Limb (tissue), 2 donors: ENCODE results near the gene DONSON.

Experiments used
- DNase-seq, 2 donors: peaks; one replicate each; pipeline ENCODE4 v3.0.0-alpha.2; 2016; ENCODE audit errors: extremely low spot score in 2 of 2

The DONSON gene

DNA sequence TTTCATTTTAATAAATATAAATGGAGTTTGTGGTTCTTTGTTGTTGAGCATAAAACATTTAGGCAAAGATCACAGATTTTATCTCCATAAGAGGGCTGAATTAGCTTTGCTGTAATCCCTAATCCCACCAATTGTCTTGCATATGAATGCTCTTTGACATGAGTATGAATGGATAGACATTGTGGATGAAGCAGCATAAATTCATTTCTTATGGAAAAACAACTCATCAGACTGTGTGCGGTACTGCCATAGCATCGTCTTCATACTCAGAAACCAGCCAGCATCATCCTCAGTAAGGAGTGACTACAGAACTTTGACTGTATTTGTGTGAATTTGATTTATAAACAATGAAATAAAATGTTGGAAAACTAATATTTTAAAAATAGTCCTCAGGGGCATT is 26.1 kb downstream of the DONSON start:
- DNase-seq, result no peak

DNA sequence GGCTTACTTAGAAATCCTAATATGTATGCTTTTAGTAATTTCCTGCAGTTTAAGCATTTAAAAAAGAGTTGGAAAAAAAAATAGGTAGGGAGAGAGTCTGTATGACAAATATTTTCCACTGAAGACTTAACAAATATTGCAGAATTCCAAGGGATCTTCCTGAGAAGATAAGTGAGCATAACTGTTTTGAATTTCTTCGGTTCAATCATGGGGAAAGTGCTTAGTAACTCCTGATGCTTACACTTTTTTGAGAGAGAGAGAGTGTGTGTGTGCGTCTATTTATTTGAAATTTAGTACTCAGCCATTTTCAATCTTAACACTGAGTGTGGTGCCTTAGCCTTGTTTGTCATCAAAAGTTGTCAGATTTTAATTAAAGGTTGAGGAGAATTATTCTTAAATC is 27.1 kb downstream of the DONSON start:
- DNase-seq, result no peak

DNA sequence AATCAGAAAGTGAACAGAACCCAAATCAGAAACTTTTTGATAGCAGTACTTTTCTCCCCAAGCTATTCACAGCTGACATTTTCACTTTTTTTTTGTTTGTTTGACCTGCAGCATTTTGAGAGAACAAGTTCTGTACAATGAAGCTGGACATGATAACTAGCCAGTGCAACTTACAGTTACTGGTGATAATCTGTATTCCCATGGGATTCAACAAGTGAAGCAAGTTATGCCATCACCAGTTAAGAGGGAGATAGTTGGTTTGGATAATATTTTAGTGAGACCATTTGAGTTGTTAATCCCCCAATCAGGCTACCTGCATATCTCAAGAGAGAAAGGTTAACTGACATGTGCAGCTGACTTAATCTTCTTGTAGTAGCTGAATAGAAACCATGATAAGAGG is 27.5 kb downstream of the DONSON start:
- no peak for DNase-seq

DNA sequence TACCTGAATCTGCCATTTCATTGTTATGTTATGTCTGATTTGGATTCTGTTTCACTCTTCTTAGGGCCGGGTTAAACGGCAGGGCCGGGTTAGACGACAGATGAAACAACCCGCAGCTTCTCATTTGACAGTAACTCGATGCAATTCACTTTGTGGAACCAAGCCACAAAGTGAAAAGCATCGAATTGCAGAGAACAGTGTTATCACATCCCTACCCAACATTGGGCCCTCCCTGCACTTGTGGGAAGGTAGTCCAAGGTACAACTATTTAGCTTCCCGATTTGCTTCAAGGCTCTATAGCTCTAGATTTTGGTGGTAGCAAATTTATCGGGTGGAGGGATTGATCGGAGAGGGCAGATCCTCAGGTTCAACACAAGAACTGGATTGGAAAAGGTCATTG is 28.7 kb downstream of the DONSON start:
- DNase-seq, result no peak

DNA sequence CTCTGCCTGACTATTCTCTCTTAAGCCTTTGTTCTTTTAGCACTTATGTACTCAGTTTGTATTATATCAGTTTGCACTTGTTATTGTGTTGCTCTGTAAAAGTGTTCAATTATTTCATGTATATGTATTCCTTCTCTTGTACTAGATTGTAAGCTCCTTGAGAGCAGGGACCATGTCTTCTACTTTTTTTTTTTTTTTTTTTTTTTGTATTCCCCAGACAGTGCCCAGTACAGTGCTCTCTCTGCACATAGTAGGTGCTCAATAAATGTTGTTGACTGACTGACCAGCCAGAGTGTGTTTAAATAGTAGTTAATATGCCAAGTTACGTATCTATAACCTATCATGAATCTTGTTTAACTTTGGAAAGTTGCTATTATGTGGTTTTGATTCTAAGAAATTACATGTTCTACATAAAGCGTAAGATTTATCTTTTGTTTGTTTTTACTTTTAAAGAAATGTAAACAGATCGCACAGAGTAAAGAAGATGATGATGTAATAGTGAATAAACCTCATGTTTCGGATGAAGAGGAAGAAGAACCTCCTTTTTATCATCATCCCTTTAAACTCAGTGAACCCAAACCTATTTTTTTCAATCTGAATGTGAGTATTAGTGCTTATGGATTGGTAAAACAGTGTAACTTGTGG is 29.6 kb downstream of the DONSON start:
- no peak for DNase-seq

DNA sequence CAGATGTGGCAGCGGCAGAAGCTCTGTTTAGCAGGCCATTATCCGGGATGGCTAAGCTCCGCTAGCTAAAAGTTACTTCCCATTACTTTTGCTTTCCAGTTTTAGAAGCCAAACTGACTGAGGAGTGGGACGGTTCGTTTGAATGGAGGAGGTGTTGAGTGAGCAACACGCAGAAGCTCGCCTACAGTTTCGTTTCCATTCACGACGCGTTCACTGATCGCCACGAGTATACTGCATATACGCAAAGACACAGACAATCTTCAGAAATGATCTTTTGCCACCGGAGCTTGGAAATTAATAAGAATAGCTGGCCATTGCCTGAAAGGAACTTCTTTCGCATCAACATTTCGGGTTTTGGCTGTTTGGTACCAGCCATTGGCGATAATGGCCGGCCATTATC is 31.0 kb downstream of the DONSON start:
- DNase-seq, result no peak

DNA sequence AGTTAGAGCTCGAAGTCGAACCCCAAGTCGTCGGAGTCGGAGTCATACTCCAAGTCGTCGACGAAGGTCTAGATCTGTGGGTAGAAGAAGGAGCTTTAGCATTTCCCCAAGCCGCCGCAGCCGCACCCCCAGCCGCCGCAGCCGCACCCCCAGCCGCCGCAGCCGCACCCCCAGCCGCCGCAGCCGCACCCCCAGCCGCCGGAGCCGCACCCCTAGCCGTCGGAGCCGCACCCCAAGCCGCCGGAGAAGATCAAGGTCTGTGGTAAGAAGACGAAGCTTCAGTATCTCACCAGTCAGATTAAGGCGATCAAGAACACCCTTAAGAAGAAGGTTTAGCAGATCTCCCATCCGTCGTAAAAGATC is 33.5 kb downstream of the DONSON start:
- DNase-seq, result no peak

DNA sequence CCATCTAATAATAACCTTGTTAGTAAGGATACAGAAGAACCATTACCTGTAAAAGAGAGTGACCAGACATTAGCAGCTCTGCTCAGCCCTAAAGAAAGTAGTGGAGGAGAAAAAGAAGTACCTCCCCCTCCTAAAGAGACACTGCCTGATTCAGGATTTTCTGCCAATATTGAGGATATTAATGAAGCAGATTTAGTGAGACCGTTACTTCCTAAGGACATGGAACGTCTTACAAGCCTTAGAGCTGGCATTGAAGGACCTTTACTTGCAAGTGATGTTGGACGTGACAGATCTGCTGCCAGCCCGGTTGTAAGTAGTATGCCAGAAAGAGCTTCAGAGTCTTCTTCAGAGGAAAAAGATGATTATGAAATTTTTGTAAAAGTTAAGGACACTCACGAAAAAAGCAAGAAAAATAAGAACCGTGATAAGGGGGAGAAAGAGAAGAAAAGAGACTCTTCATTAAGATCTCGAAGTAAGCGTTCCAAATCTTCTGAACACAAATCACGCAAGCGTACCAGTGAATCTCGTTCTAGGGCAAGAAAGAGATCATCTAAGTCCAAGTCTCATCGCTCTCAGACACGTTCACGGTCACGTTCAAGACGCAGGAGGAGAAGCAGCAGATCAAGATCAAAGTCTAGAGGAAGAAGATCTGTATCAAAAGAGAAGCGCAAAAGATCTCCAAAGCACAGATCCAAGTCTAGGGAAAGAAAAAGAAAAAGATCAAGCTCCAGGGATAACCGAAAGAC is 34.1 kb downstream of the DONSON start:
- no peak for DNase-seq

DNA sequence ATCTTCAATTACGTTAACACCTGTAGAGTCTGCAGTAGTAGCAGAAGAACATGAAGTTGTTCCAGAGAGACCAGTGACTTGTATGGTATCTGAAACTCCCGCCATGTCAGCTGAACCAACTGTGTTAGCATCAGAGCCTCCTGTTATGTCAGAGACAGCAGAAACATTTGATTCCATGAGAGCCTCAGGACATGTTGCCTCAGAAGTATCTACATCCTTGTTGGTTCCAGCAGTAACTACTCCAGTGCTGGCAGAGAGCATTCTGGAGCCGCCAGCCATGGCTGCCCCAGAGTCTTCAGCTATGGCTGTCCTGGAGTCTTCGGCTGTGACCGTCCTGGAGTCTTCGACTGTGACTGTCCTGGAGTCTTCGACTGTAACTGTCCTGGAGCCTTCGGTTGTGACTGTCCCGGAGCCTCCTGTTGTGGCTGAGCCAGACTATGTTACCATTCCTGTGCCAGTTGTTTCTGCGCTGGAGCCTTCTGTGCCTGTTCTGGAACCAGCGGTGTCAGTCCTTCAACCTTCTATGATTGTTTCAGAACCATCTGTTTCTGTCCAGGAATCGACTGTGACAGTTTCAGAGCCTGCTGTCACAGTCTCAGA is 35.4 kb downstream of the DONSON start:
- DNase-seq, result no peak

DNA sequence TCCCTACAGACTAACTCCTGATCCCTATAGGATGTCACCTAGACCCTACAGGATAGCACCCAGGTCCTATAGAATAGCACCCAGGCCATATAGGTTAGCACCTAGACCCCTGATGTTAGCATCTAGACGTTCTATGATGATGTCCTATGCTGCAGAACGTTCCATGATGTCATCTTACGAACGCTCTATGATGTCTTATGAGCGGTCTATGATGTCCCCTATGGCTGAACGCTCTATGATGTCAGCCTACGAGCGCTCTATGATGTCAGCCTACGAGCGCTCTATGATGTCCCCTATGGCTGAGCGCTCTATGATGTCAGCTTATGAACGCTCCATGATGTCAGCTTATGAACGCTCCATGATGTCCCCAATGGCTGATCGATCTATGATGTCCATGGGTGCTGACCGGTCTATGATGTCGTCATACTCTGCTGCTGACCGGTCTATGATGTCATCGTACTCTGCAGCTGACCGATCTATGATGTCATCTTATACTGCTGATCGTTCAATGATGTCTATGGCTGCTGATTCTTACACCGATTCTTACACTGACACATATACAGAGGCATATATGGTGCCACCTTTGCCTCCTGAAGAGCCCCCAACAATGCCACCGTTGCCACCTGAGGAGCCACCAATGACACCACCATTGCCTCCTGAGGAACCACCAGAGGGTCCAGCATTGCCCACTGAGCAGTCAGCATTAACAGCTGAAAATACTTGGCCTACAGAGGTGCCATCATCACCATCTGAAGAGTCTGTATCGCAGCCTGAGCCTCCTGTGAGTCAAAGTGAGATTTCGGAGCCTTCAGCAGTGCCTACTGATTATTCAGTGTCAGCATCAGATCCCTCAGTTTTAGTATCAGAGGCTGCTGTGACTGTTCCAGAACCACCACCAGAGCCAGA is 36.1 kb downstream of the DONSON start:
- no peak for DNase-seq

DNA sequence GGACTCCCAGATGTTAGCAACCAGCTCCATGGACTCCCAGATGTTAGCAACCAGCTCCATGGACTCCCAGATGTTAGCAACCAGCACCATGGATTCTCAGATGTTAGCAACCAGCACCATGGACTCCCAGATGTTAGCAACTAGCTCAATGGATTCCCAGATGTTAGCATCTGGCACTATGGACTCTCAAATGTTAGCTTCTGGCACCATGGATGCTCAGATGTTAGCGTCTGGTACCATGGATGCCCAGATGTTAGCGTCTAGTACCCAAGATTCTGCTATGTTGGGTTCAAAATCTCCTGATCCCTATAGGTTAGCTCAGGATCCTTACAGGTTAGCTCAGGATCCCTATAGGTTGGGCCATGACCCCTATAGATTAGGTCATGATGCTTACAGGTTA is 36.8 kb downstream of the DONSON start:
- no peak for DNase-seq

DNA sequence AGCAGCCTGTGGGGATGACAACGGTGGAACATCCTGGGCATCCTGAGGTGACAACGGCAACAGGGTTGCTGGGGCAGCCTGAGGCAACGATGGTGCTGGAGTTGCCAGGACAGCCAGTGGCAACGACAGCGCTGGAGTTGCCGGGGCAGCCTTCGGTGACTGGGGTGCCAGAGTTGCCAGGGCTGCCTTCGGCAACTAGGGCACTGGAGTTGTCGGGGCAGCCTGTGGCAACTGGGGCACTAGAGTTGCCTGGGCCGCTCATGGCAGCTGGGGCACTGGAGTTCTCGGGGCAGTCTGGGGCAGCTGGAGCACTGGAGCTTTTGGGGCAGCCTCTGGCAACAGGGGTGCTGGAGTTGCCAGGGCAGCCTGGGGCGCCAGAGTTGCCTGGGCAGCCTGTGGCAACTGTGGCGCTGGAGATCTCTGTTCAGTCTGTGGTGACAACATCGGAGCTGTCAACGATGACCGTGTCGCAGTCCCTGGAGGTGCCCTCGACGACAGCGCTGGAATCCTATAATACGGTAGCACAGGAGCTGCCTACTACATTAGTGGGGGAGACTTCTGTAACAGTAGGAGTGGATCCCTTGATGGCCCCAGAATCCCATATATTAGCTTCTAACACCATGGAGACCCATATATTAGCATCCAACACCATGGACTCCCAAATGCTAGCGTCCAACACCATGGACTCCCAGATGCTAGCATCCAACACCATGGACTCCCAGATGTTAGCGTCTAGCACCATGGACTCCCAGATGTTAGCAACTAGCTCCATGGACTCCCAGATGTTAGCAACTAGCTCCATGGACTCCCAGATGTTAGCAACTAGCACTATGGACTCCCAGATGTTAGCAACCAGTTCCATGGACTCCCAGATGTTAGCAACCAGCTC is 37.5 kb downstream of the DONSON start:
- no peak for DNase-seq

DNA sequence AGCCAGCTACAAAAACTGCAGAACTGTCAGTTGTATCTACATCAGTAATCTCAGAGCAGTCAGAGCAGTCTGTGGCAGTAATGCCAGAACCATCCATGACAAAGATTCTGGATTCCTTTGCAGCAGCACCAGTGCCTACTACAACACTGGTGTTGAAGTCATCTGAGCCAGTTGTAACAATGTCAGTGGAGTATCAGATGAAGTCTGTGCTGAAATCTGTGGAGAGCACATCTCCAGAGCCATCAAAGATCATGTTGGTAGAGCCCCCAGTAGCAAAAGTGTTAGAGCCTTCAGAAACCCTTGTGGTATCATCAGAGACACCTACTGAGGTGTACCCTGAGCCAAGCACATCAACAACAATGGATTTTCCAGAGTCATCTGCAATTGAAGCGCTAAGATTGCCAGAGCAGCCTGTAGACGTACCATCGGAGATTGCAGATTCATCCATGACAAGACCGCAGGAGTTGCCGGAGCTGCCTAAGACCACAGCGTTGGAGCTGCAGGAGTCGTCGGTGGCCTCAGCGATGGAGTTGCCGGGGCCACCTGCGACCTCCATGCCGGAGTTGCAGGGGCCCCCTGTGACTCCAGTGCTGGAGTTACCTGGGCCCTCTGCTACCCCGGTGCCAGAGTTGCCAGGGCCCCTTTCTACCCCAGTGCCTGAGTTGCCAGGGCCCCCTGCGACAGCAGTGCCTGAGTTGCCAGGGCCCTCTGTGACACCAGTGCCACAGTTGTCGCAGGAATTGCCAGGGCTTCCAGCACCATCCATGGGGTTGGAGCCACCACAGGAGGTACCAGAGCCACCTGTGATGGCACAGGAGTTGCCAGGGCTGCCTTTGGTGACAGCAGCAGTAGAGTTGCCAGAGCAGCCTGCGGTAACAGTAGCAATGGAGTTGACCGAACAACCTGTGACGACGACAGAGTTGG is 38.4 kb downstream of the DONSON start:
- no peak for DNase-seq

DNA sequence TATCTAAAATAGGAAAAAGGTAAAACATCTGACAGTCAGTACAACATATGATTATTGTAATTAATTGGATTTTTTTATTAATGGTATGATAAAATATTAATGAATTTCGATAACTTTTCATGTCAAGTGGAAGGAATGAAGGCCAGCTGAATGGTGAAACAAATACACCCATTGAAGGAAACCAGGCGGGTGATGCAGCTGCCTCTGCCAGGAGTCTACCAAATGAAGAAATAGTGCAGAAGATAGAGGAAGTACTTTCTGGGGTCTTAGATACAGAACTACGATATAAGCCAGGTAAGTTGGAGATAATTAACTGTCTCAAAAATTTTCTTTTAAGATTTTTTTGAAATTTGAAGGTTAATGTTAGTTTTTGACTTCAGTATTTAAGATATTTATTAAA is 42.4 kb downstream of the DONSON start:
- DNase-seq, result no peak

DNA sequence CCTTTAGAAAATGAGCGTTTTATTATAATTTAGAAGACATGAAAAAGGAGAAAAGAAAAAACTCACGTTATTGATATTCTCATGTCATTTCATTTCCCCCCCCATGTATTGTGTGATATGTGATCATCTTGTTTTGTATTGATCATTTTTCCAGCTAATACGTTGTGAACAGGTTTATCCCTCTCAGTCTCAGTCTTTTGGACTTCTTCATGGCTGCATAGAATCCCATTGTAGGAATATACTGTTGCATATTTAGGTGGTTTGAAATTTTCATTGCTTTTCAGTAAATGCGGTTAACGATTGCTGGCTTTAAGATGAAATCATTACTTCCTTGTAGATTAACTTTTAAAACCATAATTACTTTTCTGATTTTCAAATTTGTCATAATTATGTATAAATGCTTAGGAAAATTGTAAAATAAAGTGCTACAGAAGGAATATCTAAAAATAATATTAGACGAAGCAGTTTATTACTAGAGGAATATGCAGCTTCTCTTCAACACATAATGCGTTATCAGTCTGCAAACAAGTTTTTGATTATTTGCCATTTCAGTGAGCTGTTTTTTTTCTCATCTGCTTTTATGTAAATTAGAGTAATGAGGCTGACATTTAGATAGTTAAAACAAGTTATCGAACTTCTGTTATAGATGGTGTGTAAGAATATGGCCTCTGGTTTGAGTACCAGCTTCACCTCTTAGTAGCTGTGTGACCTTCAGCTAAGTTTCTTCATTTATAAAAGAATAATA is 43.9 kb downstream of the DONSON start:
- DNase-seq, result no peak

DNA sequence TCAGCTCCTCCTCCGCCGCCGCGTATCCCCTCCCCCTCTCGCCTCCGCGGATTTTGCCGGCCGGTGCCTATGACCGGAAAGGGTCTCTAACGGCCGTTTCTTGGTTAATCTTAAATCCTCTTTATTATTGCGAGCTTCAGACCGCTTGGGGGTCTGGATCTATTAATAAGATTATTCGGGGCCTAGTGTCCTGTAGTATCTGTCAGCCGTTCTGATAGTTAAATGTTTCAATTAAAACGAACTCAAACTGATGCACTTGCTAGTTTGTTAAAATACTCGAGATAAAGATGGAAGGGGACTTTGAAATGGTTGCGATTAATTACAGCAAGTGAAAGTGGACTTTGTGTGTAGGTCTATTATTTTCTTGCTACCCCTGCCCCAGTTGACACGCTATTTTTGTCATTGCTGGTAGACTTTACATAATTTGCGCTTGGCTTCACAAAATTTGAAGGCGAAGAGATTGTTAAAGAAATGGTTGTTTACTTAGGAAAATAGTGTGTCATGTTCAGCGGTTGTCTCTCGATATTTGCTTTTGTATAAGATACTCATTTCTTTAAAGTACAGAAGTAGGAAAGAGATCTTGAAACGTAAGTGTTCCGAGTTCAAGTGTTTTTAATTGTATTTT is 44.9 kb downstream of the DONSON start:
- DNase-seq, result no peak

DNA sequence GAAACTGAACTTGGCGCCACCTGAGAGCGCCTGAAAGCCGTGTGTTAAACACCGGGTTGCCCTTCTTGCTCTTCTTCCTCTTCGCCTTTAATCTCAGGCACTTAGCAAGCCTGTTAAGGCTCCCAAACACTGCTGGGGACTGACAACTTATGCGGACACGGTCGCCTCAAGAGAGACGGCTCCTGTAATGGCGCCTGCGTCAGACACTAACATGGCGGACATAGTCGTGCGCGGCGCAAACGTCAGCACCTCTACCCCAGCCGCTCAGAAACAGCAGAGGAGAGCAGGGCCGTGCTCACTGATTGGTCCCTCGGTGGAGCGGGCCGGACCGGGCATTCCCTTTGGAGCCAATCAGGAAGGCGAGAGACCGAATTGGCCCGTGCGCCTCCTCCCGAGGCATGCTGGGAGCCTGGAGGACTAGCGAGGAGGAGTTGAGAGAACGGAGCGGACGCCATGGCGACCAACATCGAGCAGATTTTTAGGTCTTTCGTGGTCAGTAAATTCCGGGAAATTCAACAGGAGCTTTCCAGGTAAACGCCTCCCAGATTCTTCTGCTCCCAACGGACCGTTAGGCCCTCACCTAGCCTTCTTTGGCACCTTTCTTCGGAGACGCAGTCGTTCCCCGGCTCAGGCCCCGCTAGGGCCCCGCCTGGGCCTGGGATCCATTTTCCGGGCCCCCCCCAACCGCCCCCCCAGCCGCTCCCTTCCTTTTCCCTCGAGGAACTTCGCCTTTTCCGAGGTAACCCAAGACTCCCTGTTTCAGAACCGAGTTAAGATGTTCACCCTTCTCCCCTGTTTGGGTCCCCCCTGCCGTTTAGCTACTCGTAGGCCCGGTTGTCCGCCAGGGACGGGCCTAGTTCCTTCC is 45.6 kb downstream of the DONSON start, which contains the start of gene SON:
SON (plus strand) TSS at position 399 of the 865 bp plus-strand sequence; CDS start at position 454, 55 bp downstream.
- peak; percentile 98 to 99 for DNase-seq
